Trophoblast cell (in vitro differentiated cells and primary cell): ENCODE data around the gene ZP3.
"Not testable (repeated sequence)": the region's sequence is repeated elsewhere in the genome, so short reads cannot be mapped to it uniquely, and the experiment has no call there.

Experiments
- DNase-seq, 2 donors: peaks; one replicate each; pipeline ENCODE4 v3.0.0-alpha.2; 2016
- H2AFZ ChIP-seq: 2 replicates; pipeline ENCODE4 v1.6.1; 2013; ENCODE audit warnings: low read length, moderate library complexity, mild to moderate bottlenecking; ENCODE audit not compliant: insufficient read depth, poor library complexity
- H2AK5ac ChIP-seq: 2 replicates; pipeline ENCODE4 v1.6.1; 2013; ENCODE audit warnings: mild to moderate bottlenecking, low read length
- H2BK120ac ChIP-seq: 2 replicates; pipeline ENCODE4 v1.6.1; 2013; ENCODE audit warnings: low read length, mild to moderate bottlenecking, moderate library complexity; ENCODE audit not compliant: insufficient read depth, poor library complexity
- H2BK12ac ChIP-seq: 2 replicates; pipeline ENCODE4 v1.6.1; 2013; ENCODE audit warnings: mild to moderate bottlenecking, low read length, moderate library complexity
- H2BK5ac ChIP-seq: 2 replicates; pipeline ENCODE4 v1.6.1; 2013; ENCODE audit warnings: low read length, low read depth, moderate library complexity, mild to moderate bottlenecking; ENCODE audit not compliant: poor library complexity
- H3K14ac ChIP-seq: 2 replicates; pipeline ENCODE4 v1.6.1; 2013; ENCODE audit warnings: mild to moderate bottlenecking, low read length
- H3K18ac ChIP-seq: 2 replicates; pipeline ENCODE4 v1.6.1; 2013; ENCODE audit warnings: mild to moderate bottlenecking, low read length
- H3K23ac ChIP-seq: 2 replicates; pipeline ENCODE4 v1.6.1; 2013; ENCODE audit warnings: low read length
- H3K27ac ChIP-seq: 2 replicates; pipeline ENCODE4 v1.5.1; 2013; ENCODE audit warnings: low read depth, mild to moderate bottlenecking, inconsistent platforms, low read length, moderate library complexity
- H3K27me3 ChIP-seq: 2 replicates; pipeline ENCODE4 v1.6.1; 2013; ENCODE audit warnings: inconsistent platforms, mild to moderate bottlenecking, low read length, moderate library complexity; ENCODE audit not compliant: insufficient read depth
- H3K36me3 ChIP-seq, 2 experiments: 1 replicate in 1 of 2; 2 replicates in 1 of 2; pipeline ENCODE4 v1.6.1; 2013; ENCODE audit warnings: low read length in 2 of 2, mild to moderate bottlenecking in 2 of 2, moderate library complexity in 1 of 2; ENCODE audit not compliant: insufficient read depth in 2 of 2, control insufficient read depth in 1 of 2
- H3K4ac ChIP-seq: 2 replicates; pipeline ENCODE4 v1.6.1; 2013; ENCODE audit warnings: low read depth, mild to moderate bottlenecking, low read length, moderate library complexity
- H3K4me1 ChIP-seq, 2 experiments: 1 replicate in 1 of 2; 2 replicates in 1 of 2; pipeline ENCODE4 v1.6.1; 2013; ENCODE audit warnings: low read length in 2 of 2, mild to moderate bottlenecking in 2 of 2, moderate library complexity in 1 of 2; ENCODE audit not compliant: insufficient read depth in 2 of 2, control insufficient read depth in 1 of 2
- H3K4me2 ChIP-seq: 2 replicates; pipeline ENCODE4 v1.6.1; 2013; ENCODE audit warnings: inconsistent platforms, mild to moderate bottlenecking, low read length, moderate library complexity
- H3K4me3 ChIP-seq: 2 replicates; pipeline ENCODE4 v1.5.1; 2013; ENCODE audit warnings: mild to moderate bottlenecking, low read depth, low read length, inconsistent platforms
- H3K79me1 ChIP-seq: one replicate; pipeline ENCODE4 v1.6.1; 2013; ENCODE audit warnings: low read length
- H3K79me2 ChIP-seq: 2 replicates; pipeline ENCODE4 v1.6.1; 2013; ENCODE audit warnings: low read length, mild to moderate bottlenecking; ENCODE audit not compliant: control insufficient read depth, insufficient read depth, poor library complexity
- H3K9ac ChIP-seq: 2 replicates; pipeline ENCODE4 v1.6.1; 2013; ENCODE audit warnings: mild to moderate bottlenecking, low read length
- H3K9me3 ChIP-seq: 2 replicates; pipeline ENCODE4 v1.6.1; 2013; ENCODE audit warnings: low read depth, mild to moderate bottlenecking, control low read depth, inconsistent platforms, low read length; ENCODE audit not compliant: insufficient read depth
- H4K12ac ChIP-seq: 2 replicates; pipeline ENCODE4 v1.6.1; 2013; ENCODE audit warnings: low read depth, mild to moderate bottlenecking, low read length, moderate library complexity
- H4K8ac ChIP-seq: 2 replicates; pipeline ENCODE4 v1.6.1; 2013; ENCODE audit warnings: low read depth, mild to moderate bottlenecking, low read length, moderate library complexity
- H4K91ac ChIP-seq: one replicate; pipeline ENCODE4 v1.6.1; 2013; ENCODE audit warnings: low read depth, mild to moderate bottlenecking, low read length, moderate library complexity
- WGBS: extraction: QIAGEN DNeasy Blood & Tissue Kit; methylation state at CpG from one replicate; pipeline ENCODE4 v1.1.7; 2013; ENCODE audit warnings: missing lambda C conversion rate; ENCODE audit not compliant: insufficient read length, insufficient coverage; ENCODE audit errors: extremely low coverage; 5-methylcytosine and 5-hydroxymethylcytosine counted together

Gene ZP3

GRCh38 chr7:76464959-76465358 lies 40.2 kb downstream of the ZP3 start:
- H2BK5ac ChIP-seq, H3K4me3 ChIP-seq, H3K79me2 ChIP-seq, H2BK120ac ChIP-seq, H3K4me2 ChIP-seq, H2BK12ac ChIP-seq, H2AFZ ChIP-seq, H3K27me3 ChIP-seq, H4K8ac ChIP-seq, H3K4me1 ChIP-seq, H4K12ac ChIP-seq, H3K79me1 ChIP-seq, DNase-seq, H3K4ac ChIP-seq, H2AK5ac ChIP-seq, H3K27ac ChIP-seq, H3K9ac ChIP-seq, H3K18ac ChIP-seq, H3K36me3 ChIP-seq, H3K23ac ChIP-seq, H3K9me3 ChIP-seq, H4K91ac ChIP-seq, H3K14ac ChIP-seq: not testable (repeated sequence)
- no CpG with 5 or more reads among the region's 5 CpGs for WGBS

GRCh38 chr7:76465950-76466349 lies 41.2 kb downstream of the ZP3 start:
- WGBS, result no CpG with 5 or more reads among the region's 8 CpGs
- not testable (repeated sequence) for H3K9me3 ChIP-seq, H3K4me2 ChIP-seq, H2AFZ ChIP-seq, H3K36me3 ChIP-seq, H3K27me3 ChIP-seq, H4K91ac ChIP-seq, H3K79me1 ChIP-seq, H3K4me1 ChIP-seq, H3K79me2 ChIP-seq, H3K23ac ChIP-seq, H2BK120ac ChIP-seq, H2BK5ac ChIP-seq, H3K14ac ChIP-seq, H3K4me3 ChIP-seq, DNase-seq, H3K9ac ChIP-seq, H2BK12ac ChIP-seq, H3K27ac ChIP-seq, H3K4ac ChIP-seq, H2AK5ac ChIP-seq, H4K12ac ChIP-seq, H4K8ac ChIP-seq, H3K18ac ChIP-seq

DNA sequence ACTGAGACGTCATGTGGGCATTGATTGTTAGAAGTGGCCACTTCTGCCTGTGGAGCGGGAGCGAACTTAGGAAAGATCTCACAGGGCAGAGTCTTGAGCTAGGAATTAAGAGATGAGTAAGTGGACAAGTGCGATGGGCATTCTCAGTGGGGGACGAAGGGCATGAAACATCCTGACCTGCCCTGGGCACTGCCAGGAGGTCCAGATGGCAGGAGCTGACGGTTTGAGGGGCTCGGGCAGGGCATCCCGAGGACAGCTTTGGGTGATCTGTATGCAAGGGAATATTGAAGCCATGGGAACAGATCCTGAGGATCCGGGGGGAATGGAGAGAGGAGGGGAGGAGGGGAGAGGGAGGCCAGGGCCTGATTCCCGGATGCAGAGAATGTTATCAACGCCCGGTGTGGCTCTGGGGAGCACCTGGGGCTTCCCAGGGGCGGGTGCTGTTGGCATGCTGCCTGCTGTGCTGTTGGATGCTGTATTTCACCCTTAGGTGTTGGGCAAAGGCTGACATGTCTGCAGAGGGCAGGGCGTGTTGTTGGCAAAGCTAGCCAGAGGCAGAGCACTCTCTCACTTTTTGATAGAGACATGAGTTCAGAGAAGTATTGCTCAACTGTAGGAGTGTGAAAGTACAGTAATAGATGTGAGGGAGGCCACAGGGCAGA lies 43.1 kb downstream of the ZP3 start:
- not testable (repeated sequence) for H3K27me3 ChIP-seq, H3K27ac ChIP-seq, H2BK5ac ChIP-seq, H3K79me1 ChIP-seq, H3K4me2 ChIP-seq, H3K9ac ChIP-seq, DNase-seq, H3K4me1 ChIP-seq, H3K9me3 ChIP-seq, H4K12ac ChIP-seq, H2AK5ac ChIP-seq, H4K8ac ChIP-seq, H2AFZ ChIP-seq, H3K23ac ChIP-seq, H2BK120ac ChIP-seq, H3K4me3 ChIP-seq, H3K79me2 ChIP-seq, H3K36me3 ChIP-seq, H3K18ac ChIP-seq, H2BK12ac ChIP-seq, H4K91ac ChIP-seq, H3K14ac ChIP-seq
- H3K4ac ChIP-seq, result peak overlapping the region; percentile 46
- WGBS, result no CpG with 5 or more reads among the region's 14 CpGs

DNA sequence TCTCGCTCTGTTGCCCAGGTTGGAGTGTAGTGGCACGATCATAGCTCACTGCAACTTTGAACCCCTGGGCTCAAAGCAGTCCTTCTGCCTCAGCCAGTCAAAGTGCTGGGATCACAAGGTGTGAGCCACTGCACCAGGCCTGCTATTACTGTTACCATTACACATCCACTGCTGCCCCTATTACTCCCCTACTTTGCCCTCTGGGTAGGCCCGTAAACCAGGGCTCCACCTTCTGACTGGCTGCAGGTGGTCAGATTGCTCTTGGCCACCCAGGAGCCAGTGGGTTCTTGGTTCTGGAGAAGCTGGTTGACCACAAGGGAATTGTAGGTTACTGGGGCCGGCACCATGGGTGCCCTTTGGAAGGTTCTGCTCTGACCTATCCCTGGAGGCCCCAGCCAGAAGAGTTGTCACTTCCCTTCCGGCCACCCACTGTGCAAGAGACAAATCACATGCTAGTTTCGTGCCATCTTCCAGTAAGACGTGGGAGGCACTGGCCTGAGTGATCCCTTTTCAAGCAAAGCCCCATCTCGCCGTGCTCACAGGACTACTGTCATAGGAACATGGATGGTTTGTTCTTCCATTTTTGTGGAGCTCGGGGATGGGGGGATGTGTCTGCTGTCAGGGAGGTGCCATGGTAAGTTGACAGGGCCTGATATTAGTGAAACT lies 46.9 kb downstream of the ZP3 start:
- not testable (repeated sequence) for H3K4me2 ChIP-seq, H3K23ac ChIP-seq, H3K18ac ChIP-seq, H4K91ac ChIP-seq, H2BK5ac ChIP-seq, H3K27me3 ChIP-seq, H3K4ac ChIP-seq, H3K4me1 ChIP-seq, H3K36me3 ChIP-seq, H3K79me1 ChIP-seq, H3K27ac ChIP-seq, H2BK12ac ChIP-seq, H3K4me3 ChIP-seq, H2AK5ac ChIP-seq, H4K8ac ChIP-seq, H3K9me3 ChIP-seq, H3K79me2 ChIP-seq, H2BK120ac ChIP-seq, H2AFZ ChIP-seq, H3K14ac ChIP-seq, H3K9ac ChIP-seq, H4K12ac ChIP-seq
- DNase-seq, result peak in 1 of 2 donors; percentile 3
- WGBS, result no CpG with 5 or more reads among the region's 10 CpGs
